SIG-M5 treated with dmso at 0.1 percent for 504 hours (cell line): ENCODE measurements around the gene SRR.
"Not testable (repeated sequence)": the region's sequence is repeated elsewhere in the genome, so short reads cannot be mapped to it uniquely, and the experiment has no call there.

Experiments
- DNase-seq: peaks from one replicate; lab custom pipeline; 2025; ENCODE audit not compliant: unreplicated experiment; lab: John Stamatoyannopoulos, UW

The SRR gene

GRCh38 chr17:2303204-2304188 is at the start of gene SRR, which contains the start of gene SMG6:
TSS of gene SRR (plus strand) at chr17:2303950. CDS start at chr17:2315561, 11,611 bp downstream.
TSS of gene SMG6 (minus strand) at chr17:2303785. CDS start at chr17:2303720, 65 bp downstream.
- peak; percentile 70 for DNase-seq

- DNase-seq: not testable (repeated sequence)
Observed at GRCh38 chr17:2258830-2259229, 44.9 kb upstream of the SRR start.

GRCh38 chr17:2259769-2260536 is 43.8 kb upstream of the SRR start:
- no peak for DNase-seq

GRCh38 chr17:2262135-2262587 is 41.6 kb upstream of the SRR start:
- DNase-seq: no peak

GRCh38 chr17:2263183-2264066 is 40.3 kb upstream of the SRR start:
- no peak for DNase-seq

GRCh38 chr17:2264067-2264860 is 39.5 kb upstream of the SRR start:
- DNase-seq: no peak

GRCh38 chr17:2265166-2265565 is 38.6 kb upstream of the SRR start:
- DNase-seq: not testable (repeated sequence)

- no peak for DNase-seq
Observed at GRCh38 chr17:2266045-2266864, 37.5 kb upstream of the SRR start.

- no peak for DNase-seq
Observed at GRCh38 chr17:2266865-2267228, 36.9 kb upstream of the SRR start.

GRCh38 chr17:2267354-2267753 is 36.4 kb upstream of the SRR start:
- DNase-seq: no peak

GRCh38 chr17:2271985-2272702 is 31.6 kb upstream of the SRR start:
- no peak for DNase-seq

- DNase-seq: no peak
Observed at GRCh38 chr17:2274414-2274813, 29.3 kb upstream of the SRR start.

GRCh38 chr17:2275722-2276121 is 28.0 kb upstream of the SRR start:
- no peak for DNase-seq

- DNase-seq: no peak
Observed at GRCh38 chr17:2277429-2278170, 26.1 kb upstream of the SRR start.

GRCh38 chr17:2279707-2280106 is 24.0 kb upstream of the SRR start:
- no peak for DNase-seq

- DNase-seq: peak; percentile 92
Observed at GRCh38 chr17:2282297-2282873, 21.4 kb upstream of the SRR start.

GRCh38 chr17:2283302-2283701 is 20.4 kb upstream of the SRR start:
- no peak for DNase-seq
